GM21381 (cell line): Measurements from ENCODE around the gene KRTAP5-3.

Source experiments
- ATAC-seq: cut with Tn5 transposase; IDR thresholded peaks from one replicate; pipeline ENCODE4 v1.9.1; 2021; ENCODE audit warnings: mild to moderate bottlenecking, moderate library complexity; ENCODE audit not compliant: unreplicated experiment

The KRTAP5-3 gene

GRCh38 chr11:1643146-1643690 is 35.0 kb upstream of the KRTAP5-3 start:
- no peak for ATAC-seq

DNA sequence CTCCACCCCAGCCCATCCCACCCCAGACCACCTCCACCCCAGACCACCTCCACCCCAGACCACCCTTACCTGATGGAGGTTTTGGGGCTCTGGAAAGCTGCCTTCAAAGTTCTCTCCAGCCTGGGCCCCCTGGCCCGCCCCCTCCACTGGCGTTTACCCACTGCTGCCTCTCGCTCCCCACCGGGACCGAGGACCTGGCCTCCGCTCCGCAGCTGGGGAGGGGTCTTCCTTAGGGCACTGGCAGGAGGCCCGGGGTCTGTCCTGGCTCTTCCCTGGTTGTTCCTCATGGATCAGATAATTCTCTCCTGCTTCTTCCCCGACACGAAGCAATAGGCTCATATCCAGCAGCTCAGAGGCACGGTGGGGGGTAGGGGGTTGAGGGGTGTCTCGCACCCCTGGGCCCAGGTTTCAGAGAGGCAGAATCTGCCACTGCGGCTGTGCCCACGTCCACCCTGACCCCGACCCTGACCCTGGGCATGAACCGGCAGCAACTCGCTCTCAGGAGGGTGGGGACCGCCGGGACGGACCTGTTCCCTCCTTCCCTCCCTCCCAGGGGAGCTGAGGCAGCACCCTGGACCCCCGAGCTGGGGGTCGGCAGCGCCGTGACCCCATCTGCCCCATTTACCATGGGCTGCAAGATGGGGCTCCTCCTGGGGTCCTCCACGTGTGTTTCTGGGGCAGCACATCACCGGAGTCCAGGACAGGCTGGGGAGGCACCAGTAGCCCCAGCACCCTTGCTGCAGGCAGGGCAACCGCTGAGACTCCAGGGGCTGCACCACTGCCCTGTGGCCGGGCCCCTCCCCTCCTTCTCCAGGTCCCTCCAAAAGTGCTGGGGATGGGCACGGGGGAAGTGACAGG is 34.3 kb upstream of the KRTAP5-3 start:
- ATAC-seq = no peak

GRCh38 chr11:1641096-1641495 is 32.8 kb upstream of the KRTAP5-3 start:
- ATAC-seq = no peak

DNA sequence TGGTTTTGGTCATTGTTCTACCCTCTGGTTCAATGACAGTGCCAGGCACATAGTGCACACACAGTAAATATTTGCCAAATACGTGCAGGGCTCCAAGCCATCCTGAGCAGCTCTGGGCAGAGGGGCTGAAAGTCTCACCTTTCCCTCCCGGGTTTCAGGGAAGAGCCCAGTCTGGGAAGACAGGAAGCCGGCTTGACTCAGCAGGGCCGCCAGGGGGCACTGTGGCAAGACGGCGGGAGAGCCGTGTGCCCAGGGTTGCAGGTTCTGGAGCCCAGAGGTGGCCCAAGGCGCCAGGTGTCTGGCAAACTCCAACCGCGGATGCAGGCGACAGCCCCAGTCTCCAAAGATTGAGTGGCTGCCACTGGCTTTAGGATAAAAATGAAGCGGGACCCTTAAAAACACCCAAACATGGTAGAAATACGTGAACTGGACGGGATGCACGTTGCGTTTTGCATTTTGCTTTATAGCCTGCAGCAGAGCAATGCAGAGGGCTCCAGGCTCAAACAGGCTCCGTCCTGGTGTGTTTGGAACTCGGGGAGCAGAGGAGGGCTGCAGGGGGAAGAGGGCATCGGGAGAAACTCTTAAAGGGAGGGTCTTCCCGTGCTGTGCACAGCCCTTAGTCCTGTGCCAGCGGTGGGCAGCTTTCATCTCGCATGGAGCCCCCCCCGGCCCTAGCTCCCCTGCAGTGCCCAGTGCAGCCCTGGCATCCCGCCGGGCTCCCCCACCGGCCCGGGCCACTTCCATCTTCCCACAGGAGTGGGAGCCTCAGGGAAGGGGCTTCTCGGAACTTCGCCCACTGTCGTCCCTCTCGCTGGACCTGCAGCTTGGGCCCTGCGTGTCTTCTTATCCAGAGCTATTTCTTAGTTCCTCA is 32.0 kb upstream of the KRTAP5-3 start:
- no peak for ATAC-seq

DNA sequence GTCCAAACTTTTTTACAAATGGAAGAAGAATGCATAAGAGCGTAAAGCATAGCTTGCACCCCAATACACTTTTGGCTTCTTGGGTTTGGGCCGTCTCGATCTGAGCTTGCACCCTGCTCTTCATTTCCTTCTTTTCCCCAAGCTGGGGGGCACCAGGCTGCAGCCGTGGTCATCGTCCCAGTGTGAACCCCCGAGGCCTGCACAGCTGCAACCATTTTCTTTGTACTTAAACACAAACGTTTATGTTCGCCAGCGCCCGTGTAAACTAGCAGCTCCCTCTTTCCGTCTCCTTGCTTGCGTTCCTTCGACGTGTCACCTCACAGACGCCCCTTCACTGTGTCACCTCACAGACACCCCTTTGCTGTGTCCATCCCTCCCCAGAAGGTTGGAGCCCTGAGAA is 31.4 kb upstream of the KRTAP5-3 start:
- ATAC-seq = no peak

DNA sequence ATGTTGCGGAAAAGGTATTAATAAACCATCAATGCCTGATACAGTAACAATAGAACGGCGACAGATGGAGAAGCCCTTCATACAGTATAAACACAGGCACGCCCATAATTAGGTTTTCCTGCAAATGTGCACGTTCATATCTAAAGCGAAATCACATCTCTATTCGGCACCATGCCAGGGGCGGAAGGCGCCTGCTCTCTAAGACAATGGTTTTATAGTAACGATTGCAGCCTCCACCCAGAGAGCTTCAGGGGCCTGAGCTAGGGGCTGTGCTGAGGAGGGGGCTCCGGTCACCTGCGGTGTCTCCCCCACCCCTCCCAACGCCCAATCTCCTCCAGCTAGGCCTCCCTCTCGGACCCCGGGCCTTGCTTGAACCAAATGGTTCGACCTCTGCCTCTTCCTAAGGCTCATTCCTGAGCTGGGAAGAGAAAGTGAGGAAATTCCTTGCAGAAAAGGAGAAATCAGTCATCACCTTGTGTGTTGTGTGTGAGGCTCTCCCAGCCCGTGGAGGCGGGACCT is 30.9 kb upstream of the KRTAP5-3 start:
- ATAC-seq = no peak

DNA sequence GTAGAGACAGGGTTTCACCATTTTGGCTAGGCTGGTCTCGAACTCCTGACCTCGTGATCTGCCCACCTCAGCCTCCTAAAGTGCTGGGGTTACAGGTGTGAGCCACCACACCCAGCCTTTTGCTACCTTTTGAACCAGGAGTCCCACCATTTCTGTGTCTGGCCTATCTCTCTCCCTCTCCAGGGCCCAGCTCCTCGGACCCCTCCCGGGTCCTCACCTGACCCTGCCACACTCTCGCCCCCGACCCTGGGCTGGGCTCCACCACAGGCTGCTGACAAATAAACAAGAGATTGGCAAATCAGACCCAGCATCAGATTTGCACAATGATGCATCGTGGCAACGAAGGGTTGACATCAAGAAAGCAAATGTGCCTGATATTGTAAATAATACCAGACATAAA is 30.1 kb upstream of the KRTAP5-3 start:
- ATAC-seq = no peak

DNA sequence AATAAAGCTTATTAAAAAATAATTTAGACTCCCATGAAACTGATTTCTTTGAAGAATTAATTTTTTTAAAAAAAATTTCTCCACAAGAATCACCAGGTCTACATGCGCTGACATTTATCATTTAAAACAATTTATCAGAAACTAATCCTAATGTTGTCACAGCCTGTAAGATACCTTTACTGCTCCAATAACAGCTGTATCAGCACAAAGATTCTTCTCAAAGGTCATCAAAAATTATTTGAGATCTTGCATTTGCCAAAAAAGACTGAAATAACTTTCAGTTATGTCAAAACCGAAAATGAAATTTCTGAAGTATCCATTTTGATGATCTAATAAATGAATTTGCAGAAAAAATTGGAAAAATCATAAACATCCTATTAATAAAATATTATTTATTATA is 29.4 kb upstream of the KRTAP5-3 start:
- no peak for ATAC-seq

GRCh38 chr11:1636291-1636950 is 28.2 kb upstream of the KRTAP5-3 start:
- ATAC-seq = no peak

GRCh38 chr11:1633864-1634263 is 25.6 kb upstream of the KRTAP5-3 start:
- no peak for ATAC-seq

DNA sequence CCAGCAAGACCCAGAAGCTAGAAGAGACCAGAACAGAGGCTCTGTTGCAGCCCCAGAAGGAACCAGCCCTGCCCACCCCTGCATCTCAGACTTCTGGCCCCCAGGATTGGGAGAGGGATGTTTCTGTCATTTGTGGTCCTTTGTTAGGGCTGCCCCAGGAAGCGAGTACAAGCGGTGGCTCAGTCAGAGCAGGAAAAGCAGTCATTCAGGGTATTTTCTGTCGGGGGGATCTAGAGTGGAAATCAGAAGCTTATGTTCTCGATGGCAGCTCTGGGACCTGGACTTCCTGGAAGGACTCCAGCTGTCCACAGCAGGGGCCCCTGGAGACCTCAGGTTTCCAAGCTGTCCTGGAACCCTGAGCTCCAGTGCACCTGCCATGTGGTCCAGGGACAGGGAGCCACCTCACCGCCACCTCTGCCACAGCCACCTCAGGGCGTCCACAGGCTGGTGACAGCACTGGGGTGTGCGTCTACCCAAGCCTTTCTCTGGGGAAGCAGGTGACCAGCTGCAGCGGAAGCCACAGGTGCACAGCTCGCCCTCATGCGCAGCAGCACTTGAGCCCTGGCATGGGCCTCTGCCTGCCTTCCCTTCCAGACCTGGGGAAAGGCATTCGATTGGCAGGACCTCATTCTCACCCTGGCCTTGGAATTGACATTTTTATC is 23.9 kb upstream of the KRTAP5-3 start:
- no peak for ATAC-seq

DNA sequence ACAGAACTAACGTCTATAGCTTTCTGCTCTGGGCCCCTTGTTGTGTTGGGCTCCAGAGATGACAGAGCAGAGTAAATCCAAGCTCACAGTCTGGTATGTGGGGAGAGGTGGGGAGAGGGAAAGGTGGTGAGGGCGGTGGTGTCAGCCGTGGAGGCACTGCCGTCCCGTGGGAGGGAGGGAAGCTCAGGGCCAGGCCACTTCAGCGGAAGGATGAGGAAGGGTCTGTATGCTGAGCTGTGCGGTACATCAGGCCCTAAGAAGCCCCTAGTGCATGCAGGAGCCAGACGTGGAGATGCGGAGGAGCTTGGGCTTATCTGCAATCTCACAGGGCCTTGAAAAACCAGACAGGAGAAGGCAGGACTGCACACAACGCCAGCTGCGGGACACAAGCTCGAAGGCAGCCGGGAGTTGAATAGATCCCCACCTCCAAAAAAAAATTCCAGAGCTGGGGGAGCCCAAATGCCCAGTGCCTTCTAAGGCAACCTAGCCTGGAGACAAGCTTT is 22.9 kb upstream of the KRTAP5-3 start:
- no peak for ATAC-seq

- ATAC-seq = no peak
These were observed 22.0 kb upstream of the KRTAP5-3 start for GRCh38 chr11:1630271-1630670.

GRCh38 chr11:1629326-1630185 is 21.3 kb upstream of the KRTAP5-3 start, which contains the start of gene KRTAP5-5:
TSS of gene KRTAP5-5 (plus strand) at chr11:1629775. CDS start at chr11:1629841, 66 bp downstream.
- no peak for ATAC-seq

- ATAC-seq = no peak
These were observed 20.5 kb upstream of the KRTAP5-3 start for GRCh38 chr11:1628506-1629325.

DNA sequence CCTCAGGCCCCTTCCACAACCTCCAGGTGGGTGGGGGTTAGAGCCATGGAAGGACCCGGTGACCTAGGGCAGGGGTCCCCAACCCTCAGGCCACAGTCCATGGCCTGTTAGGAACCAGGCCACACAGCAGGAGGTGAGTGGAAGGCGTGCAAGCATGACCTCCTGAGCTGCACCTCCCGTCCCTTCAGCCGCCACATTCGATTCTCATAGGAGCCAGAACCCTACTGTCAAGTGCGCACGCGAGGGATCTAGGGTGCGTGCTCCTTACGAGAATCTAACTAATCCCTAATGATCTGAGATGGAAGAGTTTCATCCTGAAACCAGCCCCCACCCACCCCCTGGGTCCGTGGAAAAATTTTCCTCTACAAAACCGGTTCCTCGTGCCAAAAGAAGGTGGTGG is 17.3 kb upstream of the KRTAP5-3 start:
- no peak for ATAC-seq

DNA sequence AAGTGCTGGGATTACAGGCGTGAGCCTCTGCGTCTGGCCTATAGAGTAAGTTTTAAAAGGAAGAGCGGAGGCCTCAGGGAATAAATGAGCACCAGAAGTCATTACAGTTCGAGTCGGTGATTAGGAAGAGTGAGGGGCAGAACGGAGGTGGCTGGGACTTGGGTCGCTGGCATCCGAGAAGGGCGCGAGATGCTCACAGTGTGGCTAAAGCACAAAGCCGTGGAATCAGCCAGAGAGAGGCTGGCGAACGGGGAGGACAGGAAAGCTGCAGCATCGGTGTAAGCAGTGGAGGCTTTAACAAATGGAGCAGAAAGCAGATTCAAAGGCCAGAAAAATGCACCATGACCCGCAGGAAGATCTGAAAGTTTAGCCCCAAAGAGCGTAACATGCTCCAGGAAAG is 16.4 kb upstream of the KRTAP5-3 start:
- no peak for ATAC-seq

- ATAC-seq = no peak
These were observed 15.5 kb upstream of the KRTAP5-3 start for GRCh38 chr11:1623716-1624115.
